ENCODE data around the gene MAP3K14.

- TF ChIP-seq CTCF (conservative IDR thresholded peaks at IDR 0.05) (no peak), EZH2 (IDR thresholded peaks at IDR 0.05; ENCODE audit: low read depth) (no peak)
Observed at GRCh38 chr17:45363498-45363897, 46.7 kb upstream of the MAP3K14 start.
